Spinal cord (tissue), 10 donors: ENCODE data around the gene GRIN2B. TPM values are rescaled to one million over a fixed set of nuclear protein-coding genes. Genes with fewer than 3 reads are reported as not detected.

Source experiments
- DNase-seq, 6 donors: peaks; one replicate each; pipeline versions ENCODE4 v3.0.0 to v3.0.0-alpha.2; 2013 to 2015; ENCODE audit warnings: low spot score in 6 of 6, low read depth in 4 of 6
- H3K27ac ChIP-seq: one replicate; pipeline ENCODE4 v1.5.1; 2013; ENCODE audit warnings: low read depth, low read length, control low read depth
- H3K27me3 ChIP-seq: one replicate; pipeline ENCODE4 v1.6.1; 2013; ENCODE audit warnings: low read length; ENCODE audit not compliant: control insufficient read depth, insufficient read depth
- H3K36me3 ChIP-seq: one replicate; pipeline ENCODE4 v1.6.1; 2013; ENCODE audit warnings: low read length; ENCODE audit not compliant: control insufficient read depth, insufficient read depth
- H3K4me1 ChIP-seq: one replicate; pipeline ENCODE4 v1.6.1; 2013; ENCODE audit warnings: low read length; ENCODE audit not compliant: control insufficient read depth, insufficient read depth
- H3K4me3 ChIP-seq: one replicate; pipeline ENCODE4 v1.5.1; 2013; ENCODE audit warnings: low read depth, low read length, control low read depth
- H3K9me3 ChIP-seq: one replicate; pipeline ENCODE4 v1.6.1; 2013; ENCODE audit warnings: low read length; ENCODE audit not compliant: control insufficient read depth, insufficient read depth
- WGBS: methylation state at CpG from one replicate; pipeline ENCODE4 v1.1.5; 2013; ENCODE audit warnings: missing lambda C conversion rate; ENCODE audit not compliant: insufficient coverage; 5-methylcytosine and 5-hydroxymethylcytosine counted together
- polyA plus RNA-seq, 2 donors: library from polyadenylated mRNA; unstranded; fragments of 120-200 nt; gene quantifications; one replicate each; pipeline ENCODE4 v1.2.1, GENCODE V29; 2013; ENCODE audit not compliant: insufficient read length in 2 of 2
- total RNA-seq, 2 donors: library from RNA; depleted of rRNA in 1 of 2; stranded (reverse); fragments of 120-200 nt in 1 of 2; fragments of >200 nt in 1 of 2; gene quantifications; one replicate each; pipeline versions ENCODE4 v1.2.3 to v1.2.4, GENCODE V29; 2013 to 2014
- donor health status: healthy.

GRIN2B gene
- total and polyA plus RNA-seq, 4 donors, result 10.8 to 39.9 (median 13.9) TPM

DNA sequence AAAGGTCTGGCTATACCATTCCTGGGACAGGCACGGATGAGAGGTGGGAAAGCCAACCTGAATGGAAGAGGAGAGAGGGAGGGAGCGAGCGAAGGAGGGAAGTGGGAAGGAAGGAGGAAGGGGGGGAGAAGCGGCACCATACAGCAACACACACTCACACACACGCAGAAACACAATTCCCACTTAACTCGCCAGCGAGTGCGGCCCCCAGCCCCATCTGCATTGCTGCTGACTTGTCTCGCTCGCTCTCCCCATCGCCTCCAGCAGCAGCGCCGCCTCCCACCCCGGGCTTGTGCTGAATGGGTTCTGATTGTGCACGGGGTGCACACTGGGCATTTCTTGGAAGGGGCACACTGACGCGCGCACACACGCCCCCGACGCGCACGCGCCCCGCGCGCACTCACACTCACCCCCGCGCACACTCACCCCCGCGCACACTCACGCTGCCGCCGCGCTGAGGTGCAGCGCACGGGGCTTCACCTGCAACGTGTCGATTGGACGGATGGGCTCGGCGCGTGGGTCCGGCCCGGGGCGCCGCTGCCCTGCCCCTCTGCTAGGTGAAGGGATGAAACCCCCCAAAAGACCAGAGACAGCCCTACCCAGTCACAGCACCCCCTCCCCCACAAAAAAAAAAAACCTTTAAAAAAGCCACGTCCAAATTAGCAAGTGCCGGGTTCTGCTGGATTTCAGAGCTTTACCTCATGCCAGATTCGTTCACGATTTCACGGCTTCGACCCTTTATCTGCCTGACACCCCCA lies 685 bp downstream of the GRIN2B start:
- peaks cover 20% of the 10 kb centered on the region for H3K27me3 ChIP-seq
- peak in 3 of 6 donors; percentile 62 to 95 (median 88) for DNase-seq
- peak overlapping the region; percentile 64 for H3K4me3 ChIP-seq
- WGBS, result 0% methylated on average over 47 of the region's 53 CpGs
- H3K4me1 ChIP-seq, result peaks cover 23% of the 10 kb centered on the region
- peak overlapping the region; percentile 44 for H3K27ac ChIP-seq
- no peaks in the 10 kb centered on the region for H3K9me3 ChIP-seq
- no peaks in the 10 kb centered on the region for H3K36me3 ChIP-seq

DNA sequence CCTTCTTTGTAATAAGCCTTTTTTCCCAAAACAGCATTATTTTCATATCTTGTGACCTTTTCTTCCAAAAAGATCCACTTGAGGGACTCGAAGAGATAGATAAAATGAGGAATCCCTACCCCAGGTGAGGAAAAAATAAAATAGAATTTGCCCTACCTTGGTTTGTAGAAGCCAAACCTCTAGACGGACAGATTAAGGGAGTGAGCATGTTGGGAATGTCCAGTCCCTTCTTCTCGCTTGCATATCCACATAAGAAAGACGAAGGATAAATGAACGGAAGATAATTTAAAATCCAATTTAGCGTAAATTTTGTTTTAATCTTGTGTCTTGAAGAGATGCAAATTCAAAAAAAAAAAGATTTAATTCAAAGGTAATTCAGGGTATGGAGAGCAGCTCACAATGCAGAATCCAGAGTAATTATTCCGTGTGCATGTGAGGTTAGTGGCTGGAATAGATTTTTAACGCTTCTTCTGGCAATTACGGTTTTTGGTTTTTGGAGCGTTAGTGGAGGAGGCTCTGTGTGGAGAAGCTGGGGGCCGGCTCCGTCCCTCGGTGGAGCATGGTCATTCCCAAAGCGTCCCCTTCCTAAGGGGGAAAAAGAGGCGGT lies 1.5 kb downstream of the GRIN2B start:
- H3K36me3 ChIP-seq, result no peaks in the 10 kb centered on the region
- peaks cover 20% of the 10 kb centered on the region for H3K27me3 ChIP-seq
- H3K4me1 ChIP-seq, result peaks cover 23% of the 10 kb centered on the region
- peak in 2 of 6 donors; percentile 32 to 72 for DNase-seq
- H3K27ac ChIP-seq, result peak overlapping the region; percentile 44
- peak overlapping the region; percentile 64 for H3K4me3 ChIP-seq
- H3K9me3 ChIP-seq, result no peaks in the 10 kb centered on the region
- 7% methylated on average over 9 of the region's 15 CpGs for WGBS

DNA sequence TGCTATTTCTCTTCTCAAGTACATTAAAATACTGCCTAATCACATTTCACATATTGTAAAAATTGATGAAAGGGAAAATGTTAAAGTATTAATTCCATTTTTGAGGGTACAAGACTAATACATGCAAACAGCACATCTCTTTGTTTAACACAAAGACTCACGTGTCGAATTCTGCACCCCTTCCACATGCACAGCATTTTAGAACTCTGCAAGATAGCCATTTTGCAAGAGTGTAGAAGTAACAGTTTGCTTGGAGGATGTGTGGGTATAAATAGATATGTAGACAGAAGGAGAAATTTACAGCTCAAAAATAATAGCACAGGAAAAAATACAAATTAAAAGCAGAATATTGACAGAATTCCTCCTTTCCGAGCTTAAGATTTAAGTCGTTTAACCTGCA lies 2.5 kb downstream of the GRIN2B start:
- peak in 2 of 6 donors; percentile 46 to 85 for DNase-seq
- Histone ChIP-seq H3K27ac (no peak overlapping the region), H3K4me3 (peak overlapping the region; percentile 64), H3K27me3 (peaks cover 20% of the 10 kb centered on the region), H3K36me3 (no peaks in the 10 kb centered on the region), H3K9me3 (no peaks in the 10 kb centered on the region), H3K4me1 (peaks cover 23% of the 10 kb centered on the region)
- 70% methylated on average over 2 of the region's 4 CpGs for WGBS

DNA sequence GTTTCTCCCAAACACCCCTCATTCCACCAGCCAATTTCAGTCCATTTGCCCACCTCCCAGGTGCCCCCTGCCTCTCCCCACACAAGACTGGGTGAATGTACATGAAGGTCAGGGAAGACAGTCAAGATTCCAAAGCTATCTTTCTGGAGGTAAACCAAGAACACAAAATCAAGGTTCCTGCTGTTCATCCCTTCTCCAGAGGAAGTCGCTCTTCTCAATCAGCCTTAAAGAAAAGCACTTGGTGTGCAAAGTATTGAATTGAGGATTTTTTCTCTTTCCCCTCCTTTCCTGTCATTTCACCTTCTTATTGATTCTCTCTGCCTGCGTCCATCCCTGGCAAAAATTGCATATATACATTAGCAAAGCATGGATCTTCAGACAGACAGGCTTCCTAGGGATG lies 4.5 kb downstream of the GRIN2B start:
- 100% methylated on average over 1 of the region's 2 CpGs for WGBS
- no peaks in the 10 kb centered on the region for H3K36me3 ChIP-seq
- peak in 1 of 6 donors; percentile 29 for DNase-seq
- no peak overlapping the region for H3K4me3 ChIP-seq
- peaks cover 10% of the 10 kb centered on the region for H3K27me3 ChIP-seq
- peaks cover 21% of the 10 kb centered on the region for H3K4me1 ChIP-seq
- H3K9me3 ChIP-seq, result no peaks in the 10 kb centered on the region
- no peak overlapping the region for H3K27ac ChIP-seq

DNA sequence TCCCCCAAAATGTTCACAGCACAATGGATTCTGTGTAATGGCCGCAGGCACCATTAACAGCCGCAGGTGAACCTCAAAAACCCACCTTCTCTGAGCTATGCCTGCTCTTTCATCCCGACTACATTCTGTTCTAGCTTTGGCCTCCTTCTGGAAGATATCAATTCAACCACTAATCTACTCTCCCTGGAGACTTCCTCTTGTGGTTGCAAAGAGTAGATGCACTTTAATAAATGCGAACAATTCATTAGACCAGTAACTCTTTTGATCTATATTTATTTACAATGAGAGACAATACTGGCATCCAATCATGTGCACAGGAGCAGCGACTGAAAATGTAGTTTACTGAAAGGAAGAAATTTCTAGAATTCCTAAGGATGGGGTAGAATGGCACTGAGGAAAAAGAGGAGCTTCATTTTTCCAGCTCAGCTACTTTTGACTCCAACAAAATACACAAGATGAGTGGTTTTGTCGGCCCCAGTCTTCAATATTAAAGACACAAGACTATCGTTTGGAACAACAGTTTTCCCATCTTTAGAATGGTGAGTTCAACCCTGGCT lies 5.3 kb downstream of the GRIN2B start:
- 93% methylated on average over 3 of the region's 7 CpGs for WGBS
- H3K4me3 ChIP-seq, result no peak overlapping the region
- H3K36me3 ChIP-seq, result no peaks in the 10 kb centered on the region
- H3K9me3 ChIP-seq, result no peaks in the 10 kb centered on the region
- peaks cover 13% of the 10 kb centered on the region for H3K27me3 ChIP-seq
- H3K4me1 ChIP-seq, result peaks cover 14% of the 10 kb centered on the region
- no peak overlapping the region for H3K27ac ChIP-seq
- no peak for DNase-seq

DNA sequence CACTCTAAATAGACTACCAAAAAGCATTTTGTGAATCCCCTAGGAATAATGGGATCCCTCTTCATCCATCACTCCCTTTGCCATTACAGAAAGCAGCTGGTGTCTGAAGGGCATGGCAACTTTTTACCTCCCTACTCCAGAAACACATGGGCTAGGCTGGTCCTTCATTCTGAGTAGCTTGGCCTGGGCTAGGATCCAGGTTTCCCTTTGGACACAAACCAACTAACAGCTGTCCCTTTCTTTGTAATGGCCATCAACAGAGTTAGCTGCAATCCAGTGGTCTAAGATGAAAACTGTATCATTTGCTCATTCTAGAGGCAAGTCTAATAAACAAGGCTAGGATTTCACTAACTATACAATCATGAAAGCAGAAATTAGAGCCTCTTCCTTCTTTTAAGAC lies 7.4 kb downstream of the GRIN2B start:
- Histone ChIP-seq H3K4me1 (peaks cover 3% of the 10 kb centered on the region), H3K36me3 (no peaks in the 10 kb centered on the region), H3K9me3 (no peaks in the 10 kb centered on the region), H3K27me3 (peaks cover 3% of the 10 kb centered on the region), H3K4me3 (no peak overlapping the region), H3K27ac (no peak overlapping the region)
- DNase-seq, result peak in 2 of 6 donors; percentile 71 to 72

DNA sequence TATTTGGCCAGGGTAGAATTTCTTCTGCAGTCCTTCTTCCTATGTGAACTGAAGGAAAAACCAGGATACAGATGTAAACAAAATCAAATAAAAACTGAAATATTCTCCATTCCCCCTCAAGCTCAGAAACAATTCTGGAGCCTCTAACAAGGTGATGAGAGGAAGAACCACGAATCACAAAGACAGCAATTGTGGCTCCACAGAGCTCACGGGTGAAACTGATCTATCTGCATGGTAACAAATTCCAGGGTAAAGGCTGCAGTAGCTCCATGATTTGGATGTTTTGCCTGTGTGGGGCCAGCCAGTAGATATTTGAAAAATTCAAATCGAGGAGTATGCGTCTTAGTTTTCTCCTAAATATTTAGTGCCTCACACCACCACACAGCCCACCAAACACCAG lies 10.6 kb downstream of the GRIN2B start:
- peaks cover 3% of the 10 kb centered on the region for H3K27me3 ChIP-seq

DNA sequence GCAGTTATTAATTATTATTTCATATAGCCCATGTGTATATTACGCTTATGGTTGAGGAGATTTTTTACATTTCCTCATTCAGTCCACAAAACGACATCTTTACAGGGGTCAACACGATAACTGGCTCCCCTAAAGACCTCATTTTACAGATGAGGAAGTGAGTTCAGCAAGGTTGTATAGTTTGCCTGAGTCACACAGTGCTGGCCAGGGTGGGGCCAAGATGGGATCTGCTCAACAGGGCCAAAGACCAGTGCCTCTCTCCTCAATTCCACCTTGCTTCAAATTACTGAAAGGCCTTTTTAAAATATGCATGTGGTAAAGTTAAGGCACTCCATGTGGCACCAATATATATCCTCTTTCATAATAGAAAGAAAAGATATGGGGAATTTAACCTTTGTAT lies 13.1 kb downstream of the GRIN2B start:
- Histone ChIP-seq H3K27ac (no peak overlapping the region), H3K9me3 (no peaks in the 10 kb centered on the region), H3K4me1 (peaks cover under 1% of the 10 kb centered on the region), H3K36me3 (no peaks in the 10 kb centered on the region), H3K4me3 (no peak overlapping the region), H3K27me3 (peaks cover 3% of the 10 kb centered on the region)
- no peak for DNase-seq
- WGBS, result no CpG with 5 or more reads among the region's 3 CpGs

More for the DNA sequence above, 10.6 kb downstream of the GRIN2B start:
- peaks cover 3% of the 10 kb centered on the region for H3K4me1 ChIP-seq
- H3K9me3 ChIP-seq, result no peaks in the 10 kb centered on the region
- no peak for DNase-seq
- no peak overlapping the region for H3K27ac ChIP-seq
- H3K36me3 ChIP-seq, result no peaks in the 10 kb centered on the region
- 53% methylated on average over 2 of the region's 4 CpGs for WGBS
- H3K4me3 ChIP-seq, result no peak overlapping the region

DNA sequence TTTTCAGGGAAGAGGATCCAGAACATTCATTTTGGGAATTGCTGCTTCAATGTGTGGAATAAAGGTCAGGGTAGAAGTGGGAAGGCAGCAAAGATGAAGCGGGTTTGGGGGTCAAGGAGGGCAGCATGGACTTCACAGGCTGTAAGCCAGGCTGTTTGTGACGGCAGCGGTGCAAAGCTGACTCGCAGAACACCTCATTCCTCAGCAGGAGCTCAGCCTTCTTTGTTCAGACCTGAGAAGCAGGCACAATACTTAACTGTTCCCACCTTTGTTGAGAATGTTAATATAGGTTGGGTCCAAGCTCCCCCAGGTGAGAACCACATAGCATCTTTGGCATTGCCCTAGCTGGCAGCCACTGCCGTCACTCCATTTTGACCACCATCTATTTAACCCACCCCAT lies 16.7 kb downstream of the GRIN2B start:
- no peak for DNase-seq
- H3K27ac ChIP-seq, result no peak overlapping the region
- WGBS, result 92% methylated on average over 3 of the region's 5 CpGs

More for the DNA sequence above, 16.7 kb downstream of the GRIN2B start:
- Histone ChIP-seq H3K4me3 (no peak overlapping the region), H3K9me3 (no peaks in the 10 kb centered on the region), H3K4me1 (peaks cover 12% of the 10 kb centered on the region), H3K36me3 (no peaks in the 10 kb centered on the region), H3K27me3 (no peaks in the 10 kb centered on the region)
